Brain microvascular endothelial cell (primary cell): ENCODE results near the gene MAP3K12.

Experiments used
- DNase-seq: peaks from one replicate; pipeline ENCODE4 v3.0.0-alpha.2; 2020
- H3K27ac ChIP-seq: fragments of 250-450 bp; sonication (Bioruptor Pico); 2 replicates; pipeline ENCODE4 v1.5.1; 2020; ENCODE audit warnings: mild to moderate bottlenecking, moderate library complexity
- H3K27me3 ChIP-seq: fragments of 250-450 bp; sonication (Bioruptor Pico); replicated peaks from 2 replicates; pipeline ENCODE4 v1.5.1; 2020; ENCODE audit warnings: mild to moderate bottlenecking
- H3K36me3 ChIP-seq: fragments of 250-450 bp; sonication (Bioruptor Pico); replicated peaks from 2 replicates; pipeline ENCODE4 v1.5.1; 2020; ENCODE audit warnings: mild to moderate bottlenecking
- H3K4me3 ChIP-seq: 2 replicates; pipeline ENCODE4 v1.5.1; 2011; ENCODE audit warnings: low read depth, mild to moderate bottlenecking, control low read depth, low read length, moderate library complexity
- CTCF ChIP-seq: IDR thresholded peaks from 2 replicates; pipeline ENCODE4 v1.5.1; 2011; ENCODE audit warnings: low read depth, mild to moderate bottlenecking, moderate library complexity, low read length, control low read depth, inconsistent platforms; ENCODE audit errors: missing control alignments
- in situ Hi-C: cut with HindIII; loops from 2 replicates; pipeline ENCODE4 v1.10.0; 2017; ENCODE audit warnings: low sequenced_read_pairs, low pct_ligation_motif_present

Gene MAP3K12

GRCh38 chr12:53464685-53465418 is 34.4 kb downstream of the MAP3K12 start:
- in situ Hi-C loops, result no loop called here
- H3K36me3 ChIP-seq, result peaks cover 97% of the 10 kb centered on the region
- no peak overlapping the region for H3K27ac ChIP-seq
- no peak for TF ChIP-seq CTCF
- DNase-seq, result no peak
- H3K4me3 ChIP-seq, result no peak overlapping the region
- H3K27me3 ChIP-seq, result no peaks in the 10 kb centered on the region

GRCh38 chr12:53463802-53464560 is 35.3 kb downstream of the MAP3K12 start:
- Histone ChIP-seq H3K27me3 (no peaks in the 10 kb centered on the region), H3K4me3 (no peak overlapping the region), H3K27ac (no peak overlapping the region), H3K36me3 (peaks cover 99% of the 10 kb centered on the region)
- no peak for TF ChIP-seq CTCF
- no peak for DNase-seq
- in situ Hi-C loops, result no loop called here

GRCh38 chr12:53462935-53463334 is 36.3 kb downstream of the MAP3K12 start:
- Histone ChIP-seq H3K27me3 (no peaks in the 10 kb centered on the region), H3K4me3 (no peak overlapping the region), H3K27ac (no peak overlapping the region), H3K36me3 (peaks cover 99% of the 10 kb centered on the region)
- TF ChIP-seq CTCF, result no peak
- in situ Hi-C loops, result no loop called here
- no peak for DNase-seq

- H3K4me3 ChIP-seq, result no peak overlapping the region
- in situ Hi-C loops, result no loop called here
- no peaks in the 10 kb centered on the region for H3K27me3 ChIP-seq
- no peak for TF ChIP-seq CTCF
- H3K27ac ChIP-seq, result no peak overlapping the region
- DNase-seq, result no peak
- peaks cover 99% of the 10 kb centered on the region for H3K36me3 ChIP-seq
Measured at GRCh38 chr12:53461591-53461990, 37.7 kb downstream of the MAP3K12 start.

GRCh38 chr12:53461059-53461458 is 38.2 kb downstream of the MAP3K12 start:
- DNase-seq, result no peak
- Histone ChIP-seq H3K36me3 (peaks cover 99% of the 10 kb centered on the region), H3K27ac (no peak overlapping the region), H3K4me3 (no peak overlapping the region), H3K27me3 (no peaks in the 10 kb centered on the region)
- in situ Hi-C loops, result no loop called here
- TF ChIP-seq CTCF, result no peak
